HG02981 (cell line): ENCODE results near the gene TFEB.
"Not testable (repeated sequence)": the region's sequence is repeated elsewhere in the genome, so short reads cannot be mapped to it uniquely, and the experiment has no call there.

ENCODE experiments used
- ATAC-seq: cut with Tn5 transposase; IDR thresholded peaks from one replicate; pipeline ENCODE4 v1.9.1; 2021; ENCODE audit warnings: mild to moderate bottlenecking, moderate library complexity; ENCODE audit not compliant: unreplicated experiment

Gene TFEB

DNA sequence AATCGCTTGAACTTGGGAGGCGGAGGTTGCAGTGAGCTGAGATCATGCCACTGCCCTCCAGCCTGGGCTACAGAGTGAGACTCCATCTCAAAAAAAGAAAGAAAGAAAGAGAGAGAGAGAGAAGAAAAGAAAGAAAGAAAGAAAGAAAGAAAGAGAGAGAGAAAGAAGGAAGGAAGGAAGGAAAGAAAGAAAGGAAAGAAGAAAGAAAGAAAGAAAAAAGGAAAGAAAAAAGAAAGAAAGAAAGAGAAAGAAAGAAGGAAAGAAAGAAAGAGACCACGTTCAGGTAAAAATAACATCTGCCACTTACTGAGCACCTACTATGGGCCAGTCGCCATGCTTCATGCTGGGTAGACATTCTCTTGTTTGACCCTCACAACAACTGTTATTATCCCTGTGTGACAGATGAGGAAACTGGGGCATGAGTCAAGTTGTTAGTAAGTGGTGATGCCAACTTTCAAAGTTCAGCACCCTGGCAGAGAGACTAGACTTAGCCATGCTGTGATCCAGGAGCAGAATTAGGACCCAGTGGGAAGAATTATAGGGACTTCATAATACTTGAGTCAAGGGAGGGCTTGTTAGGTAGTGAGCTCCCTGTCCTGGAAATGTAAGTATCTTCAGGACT, 30.7 kb upstream of the TFEB start:
- ATAC-seq: not testable (repeated sequence)

- ATAC-seq: no peak
These were observed 28.1 kb upstream of the TFEB start for GRCh38 chr6:41763470-41763869.

DNA sequence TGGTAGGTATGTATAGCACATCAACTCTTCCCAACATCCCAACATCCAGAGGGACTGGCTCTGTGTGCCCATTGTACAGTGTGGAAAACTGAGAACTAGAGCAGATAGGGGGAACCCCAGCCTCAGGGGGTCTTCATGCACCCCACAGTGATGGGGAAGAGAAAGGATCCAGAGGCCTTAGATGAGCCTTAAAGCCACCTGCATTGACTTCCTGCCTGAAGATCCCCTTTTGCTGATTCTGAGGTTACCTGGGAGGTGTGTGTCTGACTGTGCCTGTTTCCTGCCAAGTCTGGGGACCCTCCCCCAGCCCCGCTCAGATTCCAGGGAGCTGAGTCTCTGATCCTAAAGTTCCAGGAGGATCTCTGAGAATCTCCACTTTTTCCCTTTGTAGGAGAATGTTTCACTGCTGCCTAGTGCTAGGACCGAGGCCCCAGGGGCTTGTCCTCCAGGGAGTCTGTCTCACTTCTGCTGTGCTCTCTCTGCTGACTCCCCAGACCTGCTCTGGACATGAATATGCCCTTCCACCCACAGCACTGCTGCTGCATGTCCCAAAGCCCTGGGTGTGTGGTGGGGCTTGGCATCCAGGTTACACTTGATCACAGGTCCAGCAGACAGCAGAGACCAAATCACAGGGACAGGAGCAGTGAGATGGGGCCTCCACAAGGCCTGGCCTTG, 24.6 kb upstream of the TFEB start:
- no peak for ATAC-seq

DNA sequence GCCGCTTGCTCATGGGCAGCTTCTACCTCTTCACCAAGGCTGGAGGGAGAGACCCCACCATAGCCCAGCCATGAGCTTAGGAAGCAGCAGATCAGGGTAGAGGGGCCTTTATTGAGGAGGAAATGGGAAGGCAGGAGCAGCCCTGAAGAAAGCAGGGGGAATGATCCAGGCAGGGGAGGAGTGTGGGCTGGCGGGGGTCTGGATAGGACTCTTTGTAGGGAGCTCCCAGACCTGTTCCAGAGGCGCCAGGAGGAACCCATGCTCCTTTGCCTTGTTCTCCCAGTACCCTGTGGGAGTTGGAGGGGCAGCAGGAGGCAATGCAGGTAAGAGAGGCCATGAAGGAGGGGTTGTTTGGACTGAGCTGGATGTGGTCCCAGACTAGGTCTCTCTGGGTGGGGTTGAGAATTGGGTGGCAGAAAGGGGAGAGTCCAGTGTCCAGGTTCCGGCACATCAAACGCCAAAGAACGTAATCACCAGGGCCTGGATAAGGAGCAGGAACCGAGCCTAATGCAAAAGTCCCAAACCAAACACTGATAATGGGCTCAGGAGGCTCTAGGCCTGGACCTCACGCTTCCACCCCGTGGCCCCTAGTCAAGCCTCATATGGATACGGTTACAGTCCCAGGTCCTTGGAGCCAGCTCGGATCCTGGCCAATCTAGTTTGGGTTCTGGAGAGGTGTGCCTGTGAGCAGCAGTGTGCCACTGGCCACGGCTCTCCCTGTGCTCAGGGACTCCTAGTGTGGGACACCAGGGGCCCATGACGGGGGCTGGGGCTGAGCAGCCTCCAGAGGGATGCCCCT, 23.9 kb upstream of the TFEB start:
- no peak for ATAC-seq

- ATAC-seq: no peak
These were observed 23.2 kb upstream of the TFEB start for GRCh38 chr6:41758641-41759035.

DNA sequence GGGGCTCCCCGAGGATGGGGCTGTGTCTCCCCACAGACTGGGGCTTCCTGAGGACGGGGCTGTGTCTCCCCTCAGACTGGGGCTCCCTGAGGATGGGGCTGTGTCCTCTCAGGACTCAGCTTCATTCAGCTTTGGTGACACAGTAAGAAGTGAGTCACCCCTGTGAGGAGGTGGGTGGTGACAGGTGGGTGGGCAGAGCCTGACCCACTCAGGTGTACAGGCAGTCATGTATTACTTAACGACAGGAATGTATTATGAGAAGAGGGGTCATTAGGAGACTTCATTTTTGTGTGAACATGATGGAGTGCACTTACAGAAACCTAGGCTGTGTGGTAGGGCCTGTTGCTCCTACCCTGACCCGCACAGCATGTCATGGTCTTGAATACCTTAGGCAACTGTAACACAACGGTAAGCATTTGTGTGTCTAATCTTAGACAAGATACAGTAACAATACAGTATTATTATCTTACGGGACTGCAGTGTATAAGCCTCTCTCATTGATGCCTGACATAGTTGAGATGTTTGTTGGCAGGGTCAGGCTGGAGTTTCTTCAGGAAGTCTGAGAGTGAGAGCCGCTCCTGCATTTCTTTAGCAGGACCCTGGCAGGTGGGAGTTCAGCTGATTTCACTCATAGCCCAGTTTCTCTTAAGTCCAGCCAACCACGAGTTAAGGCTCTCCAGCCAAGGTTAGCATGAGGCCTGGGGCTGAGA, 22.7 kb upstream of the TFEB start:
- ATAC-seq: no peak

GRCh38 chr6:41757271-41757670, 21.9 kb upstream of the TFEB start:
- ATAC-seq: no peak

DNA sequence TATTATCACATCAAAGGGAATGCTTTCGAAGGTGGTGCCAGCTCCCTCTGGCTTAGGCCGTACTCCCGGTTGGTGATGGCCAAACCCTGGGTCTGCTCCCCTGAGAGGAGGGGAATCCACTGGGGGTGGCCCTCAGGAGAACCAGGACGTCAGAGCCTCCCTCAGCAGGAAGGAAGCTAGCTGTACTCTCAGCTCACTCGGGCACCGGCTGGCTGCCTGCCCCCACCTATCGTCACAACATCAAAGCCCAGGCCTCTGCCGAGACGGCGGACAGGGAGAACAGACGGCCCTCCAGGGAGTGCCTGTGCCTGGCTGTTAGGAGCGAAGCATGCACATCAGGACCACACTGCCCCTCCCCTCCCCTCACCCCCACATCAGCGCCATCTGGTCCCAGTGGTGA, 20.9 kb upstream of the TFEB start:
- no peak for ATAC-seq

- no peak for ATAC-seq
These were observed 20.5 kb upstream of the TFEB start for GRCh38 chr6:41755895-41756294.

- no peak for ATAC-seq
These were observed 15.0 kb upstream of the TFEB start for GRCh38 chr6:41750374-41750773.

DNA sequence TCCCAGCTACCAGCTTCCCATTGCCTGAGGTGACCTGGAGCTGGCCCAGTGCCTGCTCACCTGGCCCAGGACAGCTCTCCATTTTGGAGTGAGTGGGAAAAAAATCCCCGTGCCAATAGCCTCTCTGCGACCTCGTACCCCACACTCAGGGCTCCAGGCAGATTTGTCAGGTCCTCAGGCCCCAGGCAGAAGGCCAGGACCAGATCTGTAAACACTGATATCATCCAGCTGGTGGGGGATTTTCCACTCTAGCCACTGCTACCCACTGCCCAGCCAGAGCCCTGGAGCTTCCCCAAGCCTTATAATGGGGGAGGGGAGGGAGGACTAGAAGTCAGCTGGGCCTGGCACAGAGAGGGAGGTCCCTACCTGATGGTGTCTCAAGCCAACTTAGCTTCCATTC, 13.1 kb upstream of the TFEB start:
- ATAC-seq: no peak

DNA sequence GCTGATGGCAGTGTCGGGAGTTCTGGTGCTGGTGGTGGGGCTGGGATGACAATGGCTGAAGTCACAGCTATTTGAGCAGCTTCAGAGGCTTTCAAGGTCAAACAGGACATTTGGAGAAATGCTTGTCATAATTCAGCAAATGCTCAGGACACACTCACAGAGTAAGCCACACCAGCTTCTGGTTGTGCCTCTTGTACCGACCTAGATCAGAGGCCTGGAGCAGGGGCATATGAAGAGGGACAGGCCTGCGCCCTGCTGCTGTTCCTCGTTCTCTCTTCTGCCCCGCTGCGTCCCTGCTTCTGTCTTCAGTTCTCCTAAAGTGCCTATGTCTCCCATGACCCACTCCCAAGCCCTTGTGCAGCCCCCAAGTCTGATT, 12.7 kb upstream of the TFEB start:
- ATAC-seq: no peak

DNA sequence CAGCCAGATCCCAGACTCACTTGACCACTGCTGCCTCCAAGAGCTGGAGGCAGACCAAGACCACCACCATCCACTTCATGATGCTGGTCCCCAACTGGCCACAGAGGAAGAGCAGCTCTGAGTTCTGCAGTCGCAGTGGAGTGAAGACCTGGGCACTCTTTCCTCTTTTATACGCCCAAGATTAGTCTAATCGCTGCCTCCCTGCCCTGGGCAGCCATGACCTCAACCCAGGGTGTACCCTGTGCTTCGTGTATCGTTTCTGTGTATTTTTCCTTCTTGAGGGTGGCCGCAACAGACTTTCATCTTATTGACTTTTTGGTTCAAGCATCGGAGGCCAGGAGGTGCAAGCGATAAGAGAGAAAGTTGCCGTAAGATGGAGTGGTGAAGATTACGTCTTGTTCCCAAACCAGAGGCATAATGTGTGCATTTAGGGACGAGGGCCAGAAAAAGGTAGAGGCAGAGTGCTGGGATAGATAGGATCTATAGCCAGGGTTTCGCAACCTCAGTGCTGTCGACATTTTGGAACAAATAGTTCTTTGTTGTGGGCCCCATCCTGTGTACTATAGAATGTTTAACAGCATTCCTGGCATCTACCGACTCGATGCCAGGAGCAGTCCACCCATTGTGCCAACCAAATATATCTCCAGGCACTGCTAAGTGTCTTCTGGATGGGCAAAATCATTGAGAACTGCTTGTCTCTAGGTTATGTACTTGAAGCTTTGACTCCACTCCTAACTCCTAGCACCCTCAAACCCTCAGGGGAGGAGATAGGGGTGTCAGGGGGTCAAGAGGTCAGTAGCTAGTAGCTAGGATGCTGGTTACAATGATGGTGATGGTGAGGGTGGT, 12.1 kb upstream of the TFEB start, which contains the start of gene PGC:
Gene PGC, minus strand, starts transcription at position 142 of the 846 bp plus-strand sequence. Its CDS starts 63 bp downstream, at position 79.
- ATAC-seq: no peak

DNA sequence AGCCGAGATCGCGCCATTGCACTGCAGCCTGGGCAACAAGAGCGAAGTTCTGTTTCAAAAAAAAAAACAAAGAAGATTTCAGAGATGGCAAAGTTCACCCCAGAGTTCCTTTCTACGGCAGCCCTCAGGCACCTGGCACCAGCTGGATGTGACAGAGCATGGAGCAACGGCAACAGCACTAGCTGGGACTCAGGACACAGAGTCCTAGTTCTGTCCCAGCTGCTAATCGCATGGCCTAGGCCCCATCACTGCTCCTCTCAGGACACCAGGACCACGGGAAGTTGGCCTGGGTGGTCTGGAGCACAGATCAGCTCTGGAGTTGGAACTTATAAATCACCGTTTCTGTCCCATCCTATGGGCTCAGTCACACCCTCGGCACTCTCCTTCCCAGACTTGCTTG, 10.7 kb upstream of the TFEB start:
- no peak for ATAC-seq

GRCh38 chr6:41744236-41744787, 8.9 kb upstream of the TFEB start:
- no peak for ATAC-seq

GRCh38 chr6:41743406-41744235, 8.2 kb upstream of the TFEB start:
- no peak for ATAC-seq

DNA sequence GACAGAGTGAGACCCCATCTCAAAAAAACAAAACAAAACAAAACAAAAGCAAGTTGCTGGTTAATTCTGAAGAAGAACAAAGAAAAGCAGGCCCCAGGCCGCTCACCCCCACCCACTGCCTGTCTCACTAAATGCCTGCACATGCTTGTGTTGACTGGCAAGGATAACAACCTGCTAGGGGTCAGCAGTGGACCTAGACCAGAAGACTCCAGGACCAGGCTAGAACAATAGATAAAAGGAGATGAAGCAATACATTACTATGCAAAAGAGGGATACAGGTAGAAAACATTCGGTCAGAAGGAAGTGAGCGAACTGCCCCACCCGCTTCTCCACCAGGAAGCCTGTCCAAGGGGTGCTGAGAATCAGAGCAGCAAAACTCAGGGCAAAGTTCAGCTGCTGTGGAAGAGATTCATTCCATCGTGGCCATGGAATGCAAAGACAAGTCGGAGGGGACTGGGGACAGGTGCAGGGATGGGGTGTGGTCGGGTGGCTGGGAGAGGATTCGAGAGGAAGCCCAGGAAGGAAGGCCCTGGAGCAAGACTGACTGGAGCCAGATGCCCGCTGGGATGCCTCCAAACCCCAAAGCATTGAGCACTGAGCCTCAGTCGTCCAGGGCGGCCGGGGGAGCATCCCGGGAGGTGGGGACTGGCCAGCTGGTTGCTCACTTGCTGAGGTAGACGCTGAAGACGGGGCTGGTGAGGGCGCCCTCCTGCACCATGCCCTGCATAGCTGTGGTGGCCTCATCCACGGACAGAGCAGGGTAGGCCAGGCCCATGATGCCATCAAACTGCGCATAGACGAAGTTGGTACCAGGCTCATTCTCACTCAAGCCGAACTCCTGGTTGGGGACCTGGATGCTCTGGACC, 6.5 kb upstream of the TFEB start:
- ATAC-seq: no peak

GRCh38 chr6:41740366-41741162, 5.2 kb upstream of the TFEB start:
- ATAC-seq: no peak
